ENCODE data around the gene GPR78. TPM values are rescaled to one million over a fixed set of nuclear protein-coding genes. Genes with fewer than 3 reads are reported as not detected.

Gene GPR78
- total and polyA plus RNA-seq, 2 of the 8 experiments (the other 6 are each of a cell fraction or from before 2014, with no cell fraction given): 1.0 to 3.0 TPM

- TF ChIP-seq TEAD4 (IDR thresholded peaks at IDR 0.05; ENCODE audit: low read depth, low read length): no peak
- peak; percentile 79 to 85 for TF ChIP-seq RAD21 (IDR thresholded peaks at IDR 0.05 in 1 of 2, conservative IDR thresholded peaks at IDR 0.05 in 1 of 2; ENCODE audit: low read depth in 2 of 2, low read length in 2 of 2)
- TF ChIP-seq CHD7 (IDR thresholded peaks at IDR 0.05; ENCODE audit: insufficient replicate concordance, low read length): no peak
- TF ChIP-seq TAF7 (optimal IDR thresholded peaks at IDR 0.05; ENCODE audit: borderline replicate concordance, low read depth, low read length): no peak
- TF ChIP-seq RBBP5 (IDR thresholded peaks at IDR 0.05; ENCODE audit: borderline replicate concordance, low read depth, low read length): no peak
- no peak; the same call in 1 of the 2 replicates for TF ChIP-seq POLR2AphosphoS5 (IDR thresholded peaks at IDR 0.05; ENCODE audit: low read depth, low read length)
- 0 out of 2 replicates have a peak, but pooled peaks have one; percentile 11 for TF ChIP-seq BRCA1 (IDR thresholded peaks at IDR 0.05; ENCODE audit: low read depth, low read length)
- TF ChIP-seq ZNF274 (IDR thresholded peaks at IDR 0.05; ENCODE audit: borderline replicate concordance, extremely low read depth, low read length): no peak
Observed at GRCh38 chr4:8607603-8608481, 27.6 kb downstream of the GPR78 start (continued).

Data from H1 (cell line).